K562 (cell line): ENCODE measurements around the gene DPM2. TPM values are rescaled to one million over a fixed set of nuclear protein-coding genes. Genes with fewer than 3 reads are reported as not detected.

Source experiments
- ATAC-seq: fragments of 200-7000 bp; cut with Tn5 transposase; 3 replicates; pipeline ENCODE4 v1.9.1; 2020; ENCODE audit warnings: moderate library complexity
- BruUV-seq: library from RNA; stranded (reverse); fragments of 400-500 nt; replicated peaks from 2 replicates; lab custom pipeline; 2021; lab: Mats Ljungman, UMichigan
- CTCF ChIA-PET: fragments of 300-600 bp; formaldehyde crosslinking; extraction: SDS; loops from one replicate; lab custom pipeline; 2021; ENCODE audit warnings: low intra/inter-chr PET ratio; lab: Yijun Ruan, JAX
- POLR2A ChIA-PET: fragments of 300-600, 350-650 bp; sonication (Branson Sonifier 250); formaldehyde crosslinking; extraction: SDS; loops from one replicate; lab custom pipeline; 2021; ENCODE audit warnings: antibody characterized with exemption, inconsistent platforms; lab: Yijun Ruan, JAX
- DNase-seq, 4 experiments: peaks; one replicate each; pipeline versions ENCODE4 v3.0.0 to v3.0.0-alpha.2; 2011 to 2018; ENCODE audit warnings: low spot score in 3 of 4, mixed read lengths in 3 of 4; ENCODE audit errors: extremely low read depth in 1 of 4
- FAIRE-seq: peaks from 2 replicates; lab custom pipeline; 2011; peaks lifted over from hg19 to GRCh38; lab: Jason Lieb, UNC
- H2AFZ ChIP-seq: 2 replicates; pipeline ENCODE4 v1.6.0; 2011; ENCODE audit warnings: low read depth, low read length, control low read depth, inconsistent platforms
- H3K27ac ChIP-seq: fragments of 200-600 bp; 3 replicates; pipeline ENCODE4 v1.8.0; 2011; ENCODE audit warnings: low read depth, mild to moderate bottlenecking, control low read depth, inconsistent platforms, low read length, moderate library complexity, mixed read lengths; ENCODE audit errors: extremely low read depth
- H3K27me3 ChIP-seq, 2 experiments: fragments of 300-600 bp in 1 of 2; 2 replicates in 1 of 2; 3 replicates in 1 of 2; pipeline versions ENCODE4 v1.6.0 to v1.8.0; 2011; ENCODE audit warnings: inconsistent platforms in 2 of 2, low read length in 2 of 2, mild to moderate bottlenecking in 1 of 2, mixed read lengths in 1 of 2, moderate library complexity in 1 of 2; ENCODE audit not compliant: control insufficient read depth in 2 of 2, insufficient read depth in 2 of 2
- H3K36me3 ChIP-seq: fragments of 300-600 bp; 3 replicates; pipeline ENCODE4 v1.8.0; 2011; ENCODE audit warnings: mild to moderate bottlenecking, low read length, inconsistent platforms; ENCODE audit not compliant: control insufficient read depth, insufficient read depth
- H3K4me1 ChIP-seq, 2 experiments: fragments of 200-600 bp in 1 of 2; replicated peaks in 1 of 2; 2 replicates in 1 of 2; 3 replicates in 1 of 2; pipeline versions ENCODE4 v1.5.1 to v1.8.0; 2011; ENCODE audit warnings: inconsistent platforms in 2 of 2, low read length in 2 of 2, mild to moderate bottlenecking in 1 of 2, mixed read lengths in 1 of 2, moderate library complexity in 1 of 2; ENCODE audit not compliant: control insufficient read depth in 2 of 2, insufficient read depth in 2 of 2
- H3K4me2 ChIP-seq: 2 replicates; pipeline ENCODE4 v1.6.1; 2011; ENCODE audit warnings: low read length, control low read depth, inconsistent platforms, mixed read lengths; ENCODE audit not compliant: insufficient read depth
- H3K4me3 ChIP-seq: fragments of 200-600 bp; sonication (generic), shearing (Covaris generic); 2 replicates; pipeline ENCODE4 v1.5.1; 2016; ENCODE audit warnings: control low read depth, inconsistent platforms
- H3K79me2 ChIP-seq: fragments of 200-600 bp; 3 replicates; pipeline ENCODE4 v1.8.0; 2011; ENCODE audit warnings: low read length, inconsistent platforms; ENCODE audit not compliant: control insufficient read depth, insufficient read depth
- H3K9ac ChIP-seq, 2 experiments: 2 replicates each; pipeline versions ENCODE4 v1.6.0 to v1.6.1; 2011; ENCODE audit warnings: low read depth in 2 of 2, low read length in 2 of 2, control low read depth in 1 of 2, inconsistent platforms in 1 of 2, mild to moderate bottlenecking in 1 of 2, mixed read lengths in 1 of 2; ENCODE audit not compliant: insufficient read depth in 1 of 2
- H3K9me1 ChIP-seq: one replicate; pipeline ENCODE4 v1.6.0; 2011; ENCODE audit warnings: inconsistent platforms, mild to moderate bottlenecking, low read length, moderate library complexity; ENCODE audit not compliant: control insufficient read depth, insufficient read depth
- H3K9me3 ChIP-seq: replicated peaks from 2 replicates; pipeline ENCODE4 v1.5.1; 2011; ENCODE audit warnings: low read depth, low read length, inconsistent platforms; ENCODE audit not compliant: control insufficient read depth, insufficient read depth
- H4K20me1 ChIP-seq: replicated peaks from 2 replicates; pipeline ENCODE4 v1.6.1; 2011; ENCODE audit warnings: low read length, inconsistent platforms, mixed read lengths; ENCODE audit not compliant: control insufficient read depth, insufficient read depth
- CBFA2T3 ChIP-seq: fragments of 450-650 bp; IDR thresholded peaks from 2 replicates; pipeline ENCODE4 v1.6.1; 2017
- CBX1 ChIP-seq: sonication (generic); IDR thresholded peaks from 2 replicates; pipeline ENCODE4 v1.6.1; 2016; ENCODE audit warnings: antibody characterized with exemption, low read depth, mild to moderate bottlenecking
- CHD2 ChIP-seq: IDR thresholded peaks from 2 replicates; pipeline ENCODE4 v1.6.1; 2011; ENCODE audit warnings: low read depth, low read length
- DIDO1 ChIP-seq: fragments of 450-650 bp; IDR thresholded peaks from 2 replicates; pipeline ENCODE4 v1.6.1; 2016; ENCODE audit warnings: low read depth, missing biosample characterization, missing genetic modification characterization
- EGR1 ChIP-seq: fragments of 450-650 bp; conservative IDR thresholded peaks from 2 replicates; pipeline ENCODE4 v1.6.1; 2017; ENCODE audit warnings: mild to moderate bottlenecking
- ELF4 ChIP-seq: fragments of 450-650 bp; formaldehyde crosslinking; IDR thresholded peaks from 2 replicates; pipeline ENCODE4 v1.4.0; 2022; ENCODE audit warnings: missing genetic modification characterization
- GATAD2A ChIP-seq: fragments of 450-650 bp; IDR thresholded peaks from 2 replicates; pipeline ENCODE4 v1.6.1; 2017
- ILK ChIP-seq: fragments of 450-650 bp; IDR thresholded peaks from 2 replicates; pipeline ENCODE4 v1.6.1; 2016; ENCODE audit warnings: missing genetic modification characterization, low read depth, mild to moderate bottlenecking, missing compliant biosample characterization, moderate library complexity, borderline replicate concordance
- NCOR1 ChIP-seq: fragments of 450-650 bp; IDR thresholded peaks from 2 replicates; pipeline ENCODE4 v1.6.1; 2016; ENCODE audit warnings: mild to moderate bottlenecking, moderate library complexity
- PCBP2 ChIP-seq: fragments of 200-400 bp; formaldehyde crosslinking; IDR thresholded peaks from 2 replicates; pipeline ENCODE4 v1.6.1; 2018; ENCODE audit warnings: low read length, low read depth, mild to moderate bottlenecking, moderate library complexity; ENCODE audit not compliant: poor library complexity, severe bottlenecking
- RBM17 ChIP-seq: fragments of 200-400 bp; formaldehyde crosslinking; IDR thresholded peaks from 2 replicates; pipeline ENCODE4 v1.6.1; 2017; ENCODE audit warnings: low read depth, mild to moderate bottlenecking, low read length, borderline replicate concordance
- ZNF121 ChIP-seq: sonication (generic); formaldehyde crosslinking; conservative IDR thresholded peaks from 2 replicates; pipeline ENCODE4 v1.8.0; 2022; ENCODE audit warnings: missing genetic modification reagents
- ZNF197 ChIP-seq: fragments of 200-800 bp; sonication (Bioruptor generic); IDR thresholded peaks from 2 replicates; pipeline ENCODE4 v1.6.1; 2016; ENCODE audit warnings: low read depth, missing genetic modification characterization, missing compliant biosample characterization
- ZNF668 ChIP-seq: fragments of 250-450 bp; sonication (Bioruptor Pico); IDR thresholded peaks from 2 replicates; pipeline ENCODE4 v1.8.0; 2022; ENCODE audit warnings: mild to moderate bottlenecking, inconsistent platforms
- ZSCAN29 ChIP-seq: fragments of 450-650 bp; IDR thresholded peaks from 2 replicates; pipeline ENCODE4 v1.6.1; 2017
- ZZZ3 ChIP-seq: fragments of 450-650 bp; IDR thresholded peaks from 2 replicates; pipeline ENCODE4 v1.6.1; 2016; ENCODE audit warnings: antibody characterized with exemption, mild to moderate bottlenecking, moderate library complexity
- WGBS: fragments of 100-300 bp; shearing (Covaris generic); methylation state at CpG from one replicate; pipeline ENCODE4 v1.1.6; 2016; ENCODE audit warnings: low coverage, mixed read lengths; ENCODE audit not compliant: insufficient coverage; ENCODE audit errors: missing lambda C conversion rate; 5-methylcytosine and 5-hydroxymethylcytosine counted together
- in situ Hi-C: fragments of 300-500 bp; cut with MboI; formaldehyde crosslinking; loops from 4 replicates; pipeline ENCODE4 v1.15.0; 2018; ENCODE audit warnings: inconsistent platforms, mixed read lengths
- intact Hi-C: fragments of 100-400 bp; cut with micrococcal nuclease; formaldehyde crosslinking; loops from 2 replicates; pipeline ENCODE4 v1.14.2; 2022
- polyA plus RNA-seq, 8 experiments: library from polyadenylated mRNA; depleted of rRNA in 4 of 8; stranded (reverse) in 5 of 8; unstranded in 3 of 8; fragments of >200 nt; fragmentation: Nextera tagmentation in 2 of 8; fragmentation: Illumina TruSeq in 1 of 8; extraction: Ambion mirVana in 2 of 8; extraction: Trizol in 1 of 8; gene quantifications; 2 replicates each; pipeline versions ENCODE4 v1.2.1 to v1.2.3, GENCODE V29; 2011 to 2014; ENCODE audit warnings: inconsistent platforms in 1 of 8, missing spikeins in 1 of 8
- total RNA-seq, 7 experiments: library from RNA; depleted of rRNA in 6 of 7; stranded (reverse); fragments of >200 nt in 6 of 7; fragmentation: Illumina TruSeq in 2 of 7; extraction: Trizol in 2 of 7; gene quantifications; 2 replicates each; pipeline versions ENCODE4 v1.2.1 to v1.2.3, GENCODE V29; 2011 to 2021; ENCODE audit warnings: low replicate concordance in 1 of 7
- TF ChIP-seq, protein P1 (sequence below): fragments of 450-650 bp; formaldehyde crosslinking; IDR thresholded peaks from 2 replicates; pipeline ENCODE4 v1.4.0; 2020; ENCODE audit warnings: mild to moderate bottlenecking, mixed read lengths
- TF ChIP-seq, protein P2 (sequence below): fragments of 250-450 bp; sonication (Bioruptor Pico); IDR thresholded peaks from 2 replicates; pipeline ENCODE4 v1.5.0; 2021
- TF ChIP-seq, protein P3 (sequence below): fragments of 450-650 bp; IDR thresholded peaks from 2 replicates; pipeline ENCODE4 v1.6.1; 2018; ENCODE audit warnings: mild to moderate bottlenecking, low read depth; ENCODE audit not compliant: partially characterized antibody

DPM2 gene
- total and polyA plus RNA-seq, 9 of the 15 experiments (the other 6 are each of a cell fraction or from before 2014, with no cell fraction given): 43.5 to 126 (median 71.1) TPM

DNA sequence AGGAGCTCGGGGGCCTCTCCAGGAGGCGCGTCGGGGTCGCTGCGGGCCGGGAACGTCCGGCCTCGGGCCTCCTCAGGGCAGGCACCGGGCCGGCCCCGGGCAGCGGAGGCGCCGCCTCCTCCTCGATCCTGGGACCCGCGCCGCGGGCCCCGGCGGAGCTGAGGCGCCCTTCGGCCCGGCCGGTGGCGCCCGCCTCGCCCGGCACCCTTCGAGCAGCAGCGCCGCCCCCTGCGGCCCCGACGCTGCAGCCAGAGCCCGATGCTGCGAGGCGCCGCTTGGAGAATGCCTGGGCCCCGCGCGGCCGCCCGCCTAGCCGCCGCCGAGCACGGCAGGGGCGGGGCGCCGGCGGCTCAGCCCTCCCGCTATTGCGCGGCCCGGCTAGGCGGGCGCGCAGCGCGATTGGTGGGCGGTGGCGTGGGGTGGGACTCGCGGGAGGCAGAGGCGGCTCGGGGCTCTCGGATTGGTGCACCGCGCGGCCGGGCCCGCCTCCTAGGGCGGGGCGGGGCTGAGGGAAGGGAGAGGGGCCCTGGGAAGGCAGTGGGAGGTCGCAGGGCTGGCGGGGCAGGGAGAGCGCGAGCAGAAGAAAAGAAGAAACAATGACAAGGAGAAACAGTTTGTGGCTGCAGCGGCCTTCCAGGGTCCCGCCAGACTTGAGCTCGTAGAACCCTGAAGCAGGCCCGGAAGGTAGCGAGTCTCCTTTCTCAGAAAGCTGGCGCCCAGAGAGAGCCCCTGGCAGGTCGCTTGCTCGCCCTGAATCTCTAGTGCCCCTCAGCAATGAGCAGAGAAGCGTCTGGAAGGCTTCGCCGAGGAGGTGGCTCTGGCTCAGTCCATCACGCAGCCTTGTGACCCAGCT lies 43.3 kb upstream of the DPM2 start, which contains the start of gene EEIG1:
Gene EEIG1 (minus strand): TSS at position 284 of the 853 bp plus-strand sequence. CDS start 852 bp downstream, outside the sequence.
- H2AFZ ChIP-seq: peak within 1 kb of the TSS; percentile 92
- H3K4me2 ChIP-seq: peak within 1 kb of the TSS; percentile 90
- H3K4me1 ChIP-seq: peaks cover 44 to 64% of the 10 kb centered on the region in 2 experiments
- TSS peak; percentile 97 for BruUV-seq
- no peaks in the 10 kb centered on the region for H3K9me1 ChIP-seq
- peak within 1 kb of the TSS; percentile 86 for H3K27ac ChIP-seq
- in situ Hi-C loops (no loop called here), intact Hi-C loops (no loop called here)
- DNase-seq (peak; percentile 95 to 99 (median 98)), FAIRE-seq (peak; percentile 79), ATAC-seq (peak; percentile 94)
- under 1% methylated on average over 33 of the region's 93 CpGs for WGBS
- peak within 1 kb of the TSS; percentile 73 for H3K4me3 ChIP-seq
- peak within 1 kb of the TSS; percentile 90 to 95 for H3K9ac ChIP-seq
- H3K36me3 ChIP-seq: peaks cover 4% of the 10 kb centered on the region; the same call in 1 of the 3 replicates
- peaks cover 44% of the 10 kb centered on the region for H3K79me2 ChIP-seq
- no peaks in the 10 kb centered on the region for H3K9me3 ChIP-seq
- H3K27me3 ChIP-seq: no peaks in the 10 kb centered on the region
- CTCF ChIA-PET: interaction anchor here (1.0 kb wide), 1 partner anchor 54 kb away, joined by 5 read pairs; no protein-coding TSS in a partner anchor
- POLR2A ChIA-PET: interaction anchor here (0.6 to 3.6 kb wide), 17 partner anchors 8 to 612 kb away, joined by 3 to 15 read pairs (median 3); partner anchors contain the start of gene NAIF1
- H4K20me1 ChIP-seq: peaks cover 35% of the 10 kb centered on the region
- no peak for TF ChIP-seq ZSCAN29
- TF ChIP-seq ZNF668 (CRISPR knock-in tag): no peak
- TF ChIP-seq ZNF121 (CRISPR knock-in tag): no peak
- peak; percentile 38; the same call in 1 of the 2 replicates for TF ChIP-seq CHD2
- TF ChIP-seq ZNF197 (CRISPR knock-in tag): no peak
- 0 out of 2 replicates have a peak, but pooled peaks have one; percentile 14 for TF ChIP-seq ELF4
- TF ChIP-seq CBFA2T3: no peak
- TF ChIP-seq NCOR1: no peak
- TF ChIP-seq, protein P1, sequence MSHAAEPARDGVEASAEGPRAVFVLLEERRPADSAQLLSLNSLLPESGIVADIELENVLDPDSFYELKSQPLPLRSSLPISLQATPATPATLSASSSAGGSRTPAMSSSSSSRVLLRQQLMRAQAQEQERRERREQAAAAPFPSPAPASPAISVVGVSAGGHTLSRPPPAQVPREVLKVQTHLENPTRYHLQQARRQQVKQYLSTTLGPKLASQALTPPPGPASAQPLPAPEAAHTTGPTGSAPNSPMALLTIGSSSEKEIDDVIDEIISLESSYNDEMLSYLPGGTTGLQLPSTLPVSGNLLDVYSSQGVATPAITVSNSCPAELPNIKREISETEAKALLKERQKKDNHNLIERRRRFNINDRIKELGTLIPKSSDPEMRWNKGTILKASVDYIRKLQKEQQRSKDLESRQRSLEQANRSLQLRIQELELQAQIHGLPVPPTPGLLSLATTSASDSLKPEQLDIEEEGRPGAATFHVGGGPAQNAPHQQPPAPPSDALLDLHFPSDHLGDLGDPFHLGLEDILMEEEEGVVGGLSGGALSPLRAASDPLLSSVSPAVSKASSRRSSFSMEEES (CRISPR knock-in tag): no peak
- TF ChIP-seq, protein P2, sequence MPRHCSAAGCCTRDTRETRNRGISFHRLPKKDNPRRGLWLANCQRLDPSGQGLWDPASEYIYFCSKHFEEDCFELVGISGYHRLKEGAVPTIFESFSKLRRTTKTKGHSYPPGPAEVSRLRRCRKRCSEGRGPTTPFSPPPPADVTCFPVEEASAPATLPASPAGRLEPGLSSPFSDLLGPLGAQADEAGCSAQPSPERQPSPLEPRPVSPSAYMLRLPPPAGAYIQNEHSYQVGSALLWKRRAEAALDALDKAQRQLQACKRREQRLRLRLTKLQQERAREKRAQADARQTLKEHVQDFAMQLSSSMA: peak; percentile 76; the same call in 1 of the 2 replicates
- no peak for TF ChIP-seq DIDO1
- TF ChIP-seq, protein P3, sequence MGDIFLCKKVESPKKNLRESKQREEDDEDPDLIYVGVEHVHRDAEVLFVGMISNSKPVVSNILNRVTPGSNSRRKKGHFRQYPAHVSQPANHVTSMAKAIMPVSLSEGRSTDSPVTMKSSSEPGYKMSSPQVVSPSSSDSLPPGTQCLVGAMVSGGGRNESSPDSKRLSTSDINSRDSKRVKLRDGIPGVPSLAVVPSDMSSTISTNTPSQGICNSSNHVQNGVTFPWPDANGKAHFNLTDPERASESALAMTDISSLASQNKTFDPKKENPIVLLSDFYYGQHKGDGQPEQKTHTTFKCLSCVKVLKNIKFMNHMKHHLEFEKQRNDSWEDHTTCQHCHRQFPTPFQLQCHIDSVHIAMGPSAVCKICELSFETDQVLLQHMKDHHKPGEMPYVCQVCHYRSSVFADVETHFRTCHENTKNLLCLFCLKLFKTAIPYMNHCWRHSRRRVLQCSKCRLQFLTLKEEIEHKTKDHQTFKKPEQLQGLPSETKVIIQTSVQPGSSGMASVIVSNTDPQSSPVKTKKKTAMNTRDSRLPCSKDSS: no peak
- TF ChIP-seq PCBP2: no peak
- TF ChIP-seq CBX1: no peak
- no peak for TF ChIP-seq ILK (tag)
- no peak for TF ChIP-seq ZZZ3
- no peak for TF ChIP-seq RBM17
- TF ChIP-seq GATAD2A: 0 out of 2 replicates have a peak, but pooled peaks have one; percentile 24
- peak; percentile 53 for TF ChIP-seq EGR1
